ENCODE data around the gene ANKRD40CL.
A peak's percentile ranks its signal among the peaks of the same experiment; 100 is the strongest.
"Not testable (repeated sequence)": the region's sequence is repeated elsewhere in the genome, so short reads cannot be mapped to it uniquely, and the experiment has no call there.

The ANKRD40CL gene

GRCh38 chr17:50758524-50758923, 8.8 kb downstream of the ANKRD40CL start:
- no peak for ATAC-seq

- ATAC-seq = no peak
Observed at GRCh38 chr17:50754521-50754920, 12.8 kb downstream of the ANKRD40CL start.

- no peak for ATAC-seq
Observed at GRCh38 chr17:50749245-50749644, 18.1 kb downstream of the ANKRD40CL start.

- no peak for ATAC-seq
Observed at GRCh38 chr17:50745631-50746030, 21.7 kb downstream of the ANKRD40CL start.

- peak in 1 of 2 donors; percentile 33 for ATAC-seq
Observed at GRCh38 chr17:50739098-50739497, 28.2 kb downstream of the ANKRD40CL start.

- ATAC-seq = peak; percentile 48 to 73
Observed at GRCh38 chr17:50737118-50737698, 30.1 kb downstream of the ANKRD40CL start.

DNA sequence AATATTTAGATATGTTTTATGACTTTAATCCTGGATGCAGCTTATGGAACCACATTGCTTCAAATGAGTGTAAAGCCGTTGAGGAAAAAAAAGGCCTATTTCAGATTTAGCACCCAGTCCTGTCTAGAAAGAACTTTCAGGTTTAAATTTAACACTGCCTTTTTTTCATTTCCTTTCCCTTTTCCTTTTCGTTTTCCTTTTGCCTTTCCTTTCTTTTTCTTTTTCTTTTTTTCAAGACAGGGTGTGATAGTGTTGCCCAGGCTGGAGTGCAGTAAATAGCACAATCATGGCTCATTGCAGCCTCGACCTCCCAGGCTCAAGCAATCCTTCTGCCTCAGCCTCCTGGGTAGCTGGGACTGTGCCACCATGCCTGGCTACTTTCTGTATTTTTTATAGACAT, 32.0 kb downstream of the ANKRD40CL start:
- ATAC-seq = no peak

DNA sequence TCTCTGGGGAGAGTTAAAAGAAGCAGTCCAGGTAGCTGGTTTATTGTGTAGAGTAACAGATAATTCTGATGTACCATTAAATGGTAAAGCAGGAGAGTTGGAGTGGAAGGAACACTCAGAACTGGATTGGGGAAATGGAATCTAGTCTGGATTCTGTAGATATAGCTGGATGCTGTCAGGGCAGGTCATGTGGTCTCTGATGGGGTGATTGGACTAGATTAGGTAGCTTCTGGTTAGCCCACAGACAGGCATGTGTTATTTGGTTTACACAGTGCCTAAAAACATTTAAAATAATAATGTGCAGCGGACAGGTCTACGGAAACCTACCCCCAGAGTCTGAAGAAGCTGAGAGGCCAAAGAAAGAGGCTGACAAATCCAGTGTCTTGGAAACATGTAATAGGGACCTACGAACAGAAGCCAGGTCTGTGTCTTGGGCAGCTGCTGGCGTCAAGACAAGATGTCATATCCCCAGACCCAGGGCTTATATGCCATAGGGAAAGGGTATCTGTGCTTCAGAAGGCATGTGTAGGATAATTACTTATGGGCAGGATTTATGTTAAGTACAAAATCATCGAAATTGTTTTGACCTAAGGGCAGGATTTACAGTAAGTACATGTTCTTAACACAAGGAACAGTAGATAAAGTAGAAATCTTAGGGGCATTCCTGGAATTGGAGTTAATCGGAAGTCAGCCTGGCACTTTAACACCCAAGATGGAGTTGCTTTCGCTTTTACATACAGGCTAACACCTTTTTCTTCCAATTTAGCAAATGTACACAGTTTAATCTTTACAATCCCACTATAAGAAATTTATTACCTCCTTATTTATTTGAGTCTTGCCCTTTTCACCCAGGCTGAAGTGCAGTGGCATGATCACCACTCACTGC, 35.5 kb downstream of the ANKRD40CL start:
- ATAC-seq = no peak

- ATAC-seq = peak; percentile 42 to 64
Observed at GRCh38 chr17:50728881-50729765, 38.2 kb downstream of the ANKRD40CL start.

DNA sequence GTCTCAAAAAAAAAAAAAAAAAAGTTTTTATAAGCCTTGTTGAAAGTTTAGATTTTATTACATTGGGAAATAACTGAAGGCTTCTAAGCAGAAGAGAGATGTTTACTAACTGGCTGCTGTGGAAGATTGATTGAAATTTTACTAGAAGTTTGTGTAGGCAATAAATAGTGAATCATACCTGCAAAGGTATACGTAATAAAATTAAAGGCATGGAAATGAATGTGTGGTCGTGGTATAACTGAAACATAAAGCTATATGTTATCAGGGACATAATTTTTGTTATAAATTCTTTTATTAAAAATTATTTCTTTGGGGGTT, 39.2 kb downstream of the ANKRD40CL start:
- no peak for ATAC-seq

GRCh38 chr17:50725769-50726655, 41.3 kb downstream of the ANKRD40CL start:
- no peak for ATAC-seq

GRCh38 chr17:50724622-50725021, 42.7 kb downstream of the ANKRD40CL start:
- ATAC-seq = not testable (repeated sequence)

DNA sequence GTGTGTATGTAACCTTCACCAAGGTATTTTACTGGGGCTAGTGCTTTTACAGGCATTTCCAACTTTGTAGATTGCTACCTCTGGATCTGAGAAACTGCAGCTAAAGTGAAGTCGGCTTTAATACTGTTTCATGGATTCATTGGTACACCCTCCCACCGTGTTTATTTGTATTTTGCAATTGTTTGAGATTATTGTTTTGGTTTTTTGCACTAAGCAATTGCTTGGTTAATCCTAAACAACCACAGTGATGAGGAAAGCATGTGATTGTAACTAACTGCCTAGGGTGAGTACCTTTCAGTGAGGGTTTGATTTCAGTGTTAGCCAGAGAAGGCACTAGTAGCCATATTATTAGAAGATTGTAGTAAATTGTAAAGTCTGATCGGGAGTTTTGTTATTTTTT, 44.6 kb downstream of the ANKRD40CL start:
- ATAC-seq = no peak

DNA sequence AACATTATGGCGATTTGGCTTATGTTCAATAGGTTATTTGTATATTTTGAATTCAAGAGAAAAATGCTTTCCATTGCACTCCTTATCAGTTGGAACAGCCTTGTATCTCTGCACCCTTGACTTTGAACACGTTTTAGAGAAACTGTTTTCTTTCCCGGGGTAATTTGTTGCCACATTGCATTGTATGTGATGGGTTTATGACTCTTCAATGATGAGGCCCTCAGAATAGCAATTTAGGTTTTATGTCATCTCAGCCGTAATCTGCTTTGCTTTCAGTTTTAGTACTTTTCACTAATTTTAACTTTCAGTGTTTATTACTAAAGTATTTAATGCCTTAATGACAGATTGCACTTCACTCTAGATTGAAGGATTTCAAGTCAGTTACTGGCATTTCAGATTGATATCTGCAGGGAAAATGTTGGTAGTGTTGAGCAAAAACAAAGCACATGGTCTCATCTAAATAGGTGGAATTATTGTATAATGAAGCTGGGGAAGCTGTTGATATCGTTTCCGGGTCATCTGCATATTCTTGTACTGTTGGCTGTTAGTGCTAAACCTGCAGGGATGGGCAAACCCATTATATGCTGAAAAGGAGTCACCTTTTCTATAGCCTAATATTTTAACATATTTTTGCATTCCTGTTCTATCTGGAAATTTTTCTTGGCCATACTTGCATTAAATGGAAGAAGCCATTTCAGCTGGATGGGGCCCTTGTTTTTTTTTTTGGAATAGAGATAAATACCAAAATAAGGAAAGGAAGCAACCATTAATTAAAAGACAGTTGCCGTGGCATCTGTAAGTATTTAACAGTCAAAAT, 45.9 kb downstream of the ANKRD40CL start:
- peak; percentile 23 to 38 for ATAC-seq

- no peak for ATAC-seq
Observed at GRCh38 chr17:50719924-50720794, 47.2 kb downstream of the ANKRD40CL start.

GRCh38 chr17:50719144-50719923, 48.0 kb downstream of the ANKRD40CL start, which contains the start of gene LUC7L3:
LUC7L3 (plus strand) TSS chr17:50719603; CDS start chr17:50719733, 130 bp downstream.
- ATAC-seq = peak; percentile 90 to 96

- ATAC-seq = no peak
Observed at GRCh38 chr17:50715471-50715870, 51.8 kb downstream of the ANKRD40CL start.

DNA sequence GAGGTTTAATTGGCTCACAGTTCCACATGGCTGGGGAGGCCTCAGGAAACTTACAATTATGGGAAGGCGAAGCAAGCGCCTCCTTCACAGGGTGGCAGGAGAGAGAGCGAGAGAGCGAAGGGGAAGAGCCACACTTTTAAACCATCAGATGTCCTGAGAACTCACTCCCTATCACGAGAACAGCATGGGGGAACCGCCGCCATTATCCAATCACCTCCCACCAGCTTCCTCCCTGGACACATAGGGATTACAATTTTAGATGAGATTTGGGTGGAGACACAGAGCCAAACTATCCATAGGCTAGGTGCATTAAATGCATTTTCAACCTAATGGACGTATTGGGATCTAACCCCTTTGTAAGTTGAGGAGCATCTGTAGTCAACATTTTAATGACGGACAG, 54.7 kb downstream of the ANKRD40CL start:
- ATAC-seq = no peak

Data from activated CD4-positive, CD25-positive, alpha-beta regulatory T cell treated with anti-CD3 and anti-CD28 coated beads, Interleukin-2, amount 50 U/mL, for 24 hours (primary cell).